Activated CD4-positive, alpha-beta T cell treated with anti-CD3 and anti-CD28 coated beads, Interleukin-2, amount 50 U/mL, for 24 hours (primary cell): ENCODE results near the gene XIRP2.
A peak's percentile ranks its signal among the peaks of the same experiment; 100 is the strongest.

Source experiments
- DNase-seq, 2 donors: peaks; one replicate each; pipeline ENCODE4 v3.0.0-alpha.2; 2020; ENCODE audit warnings: low read depth in 1 of 2, low spot score in 1 of 2

Gene XIRP2

GRCh38 chr2:167275046-167275445 is 386.8 kb downstream of the XIRP2 start:
- no peak for DNase-seq

DNA sequence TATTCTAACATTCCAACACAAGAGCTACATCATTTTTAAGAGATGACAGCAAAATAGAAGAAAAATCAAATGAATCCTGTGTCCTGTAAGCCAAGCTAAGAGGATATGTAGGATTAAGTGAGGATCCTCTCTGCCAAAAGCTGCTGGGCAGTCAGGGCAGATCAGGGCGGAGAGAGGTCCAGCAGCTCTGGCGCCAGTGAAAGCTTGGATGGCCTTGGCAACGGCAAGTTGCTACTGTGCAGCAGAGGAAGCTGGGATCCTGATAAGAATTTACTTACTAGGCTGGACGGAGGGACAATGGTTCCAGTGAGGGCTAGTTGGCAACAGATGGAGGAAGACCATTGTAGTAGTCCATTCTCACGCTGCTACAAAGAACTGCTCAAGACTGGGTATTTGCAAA is 391.5 kb downstream of the XIRP2 start:
- no peak for DNase-seq

- no peak for DNase-seq
Observed at GRCh38 chr2:167287212-167287611, 398.9 kb downstream of the XIRP2 start.

- DNase-seq: no peak
Observed at GRCh38 chr2:167289651-167290410, 401.6 kb downstream of the XIRP2 start.

GRCh38 chr2:167292430-167293171 is 404.3 kb downstream of the XIRP2 start, which contains the start of gene B3GALT1:
Gene B3GALT1 (plus strand): TSS chr2:167293001.
- DNase-seq: peak in 1 of 2 donors; percentile 30

DNA sequence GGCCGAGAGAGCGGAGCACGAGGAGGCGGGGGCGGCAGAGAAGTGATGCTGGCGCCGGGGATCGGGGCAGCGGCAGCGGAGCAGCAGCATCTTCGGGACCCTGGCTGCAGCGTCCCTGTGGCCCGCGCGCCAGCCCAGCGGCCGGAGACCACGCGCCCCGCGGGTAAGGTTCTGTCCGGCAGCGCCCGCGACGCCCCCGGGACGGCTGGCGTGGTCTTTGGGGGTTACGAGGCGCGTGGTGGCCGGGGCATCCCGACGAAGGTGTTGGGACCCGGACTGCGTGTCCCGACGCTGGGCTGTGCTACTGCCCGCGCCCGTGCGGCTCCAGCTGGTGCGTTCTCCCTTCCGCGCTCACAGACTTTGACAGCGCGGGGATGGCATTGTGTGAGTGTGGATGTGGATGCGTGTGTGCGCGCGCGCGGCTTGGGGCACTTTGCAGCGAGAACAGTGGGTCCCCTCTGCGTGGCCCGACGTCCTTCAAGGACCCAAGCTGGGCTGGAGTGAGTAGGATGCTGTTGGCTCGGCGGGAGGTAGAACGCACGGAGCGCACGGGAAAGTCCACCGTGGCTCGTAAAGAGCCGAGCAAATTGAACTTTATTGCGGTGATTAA is 405.0 kb downstream of the XIRP2 start:
- no peak for DNase-seq

GRCh38 chr2:167293943-167294775 is 405.9 kb downstream of the XIRP2 start:
- no peak for DNase-seq

GRCh38 chr2:167294776-167295140 is 406.5 kb downstream of the XIRP2 start:
- no peak for DNase-seq

- DNase-seq: no peak
Observed at GRCh38 chr2:167297292-167297691, 409.0 kb downstream of the XIRP2 start.

GRCh38 chr2:167298017-167298416 is 409.7 kb downstream of the XIRP2 start:
- DNase-seq: no peak
